Smooth muscle cell of the brain vasculature (primary cell): ENCODE results near the gene CELF4.

Experiments
- DNase-seq: peaks from one replicate; pipeline ENCODE4 v3.0.0-alpha.2; 2012; ENCODE audit warnings: low read depth, low spot score

CELF4 gene

DNA sequence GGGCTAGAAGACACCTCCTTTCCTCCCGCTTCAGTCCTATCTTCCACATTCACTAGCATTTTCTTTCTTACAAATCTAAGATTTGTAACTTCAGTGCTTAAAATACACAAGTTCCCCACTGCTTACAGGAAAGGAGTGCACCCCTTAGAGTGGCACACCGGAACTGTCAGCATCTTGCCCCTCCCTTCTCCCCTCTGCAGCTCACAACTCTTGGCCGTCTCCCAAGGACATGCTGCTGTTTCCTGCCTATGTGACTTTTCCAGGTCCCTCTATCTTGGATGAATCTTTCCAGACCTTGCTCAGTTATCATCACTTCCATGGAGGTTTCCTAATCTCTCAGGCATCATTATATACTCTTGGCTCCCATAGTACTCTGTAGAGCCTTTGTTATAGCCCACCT is 334.8 kb downstream of the CELF4 start:
- peak; percentile 6 for DNase-seq

DNA sequence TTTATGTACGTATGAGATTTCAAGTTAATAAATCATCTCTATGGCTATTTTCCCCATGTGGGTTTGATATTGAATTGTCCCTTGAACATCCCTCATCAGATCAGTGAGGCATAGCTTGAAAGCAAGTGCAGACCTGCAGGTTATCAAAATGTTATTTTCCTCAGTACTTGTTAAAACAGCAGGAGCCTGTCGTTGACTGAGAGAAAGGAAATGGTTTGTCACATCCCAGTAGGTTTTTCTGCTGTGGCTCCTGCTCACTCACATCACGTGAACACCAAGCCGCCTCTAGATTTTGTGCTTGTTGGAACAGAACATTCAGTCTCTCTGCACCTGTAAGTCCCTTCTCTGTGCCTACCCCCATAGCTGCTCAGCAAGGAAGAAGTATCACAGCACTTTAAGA is 340.3 kb downstream of the CELF4 start:
- no peak for DNase-seq

DNA sequence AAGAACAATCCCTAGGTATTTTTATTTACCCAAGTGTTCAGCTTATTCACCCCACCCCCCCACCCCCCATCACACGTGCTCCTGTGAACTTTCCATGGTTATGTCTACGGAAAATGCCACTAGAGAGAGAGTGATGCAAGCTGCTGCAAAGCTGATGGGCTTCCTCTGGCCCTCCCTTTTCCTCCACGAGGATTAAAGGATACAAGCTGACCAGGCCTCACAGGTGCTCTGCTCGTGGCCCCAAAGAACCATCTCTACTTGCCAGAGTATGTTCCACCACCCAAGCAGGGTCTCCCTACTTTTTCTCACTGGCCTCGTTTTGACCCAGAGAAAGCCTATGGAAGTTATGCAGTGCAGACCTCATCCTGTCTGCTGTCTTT is 342.6 kb downstream of the CELF4 start:
- DNase-seq, result no peak

DNA sequence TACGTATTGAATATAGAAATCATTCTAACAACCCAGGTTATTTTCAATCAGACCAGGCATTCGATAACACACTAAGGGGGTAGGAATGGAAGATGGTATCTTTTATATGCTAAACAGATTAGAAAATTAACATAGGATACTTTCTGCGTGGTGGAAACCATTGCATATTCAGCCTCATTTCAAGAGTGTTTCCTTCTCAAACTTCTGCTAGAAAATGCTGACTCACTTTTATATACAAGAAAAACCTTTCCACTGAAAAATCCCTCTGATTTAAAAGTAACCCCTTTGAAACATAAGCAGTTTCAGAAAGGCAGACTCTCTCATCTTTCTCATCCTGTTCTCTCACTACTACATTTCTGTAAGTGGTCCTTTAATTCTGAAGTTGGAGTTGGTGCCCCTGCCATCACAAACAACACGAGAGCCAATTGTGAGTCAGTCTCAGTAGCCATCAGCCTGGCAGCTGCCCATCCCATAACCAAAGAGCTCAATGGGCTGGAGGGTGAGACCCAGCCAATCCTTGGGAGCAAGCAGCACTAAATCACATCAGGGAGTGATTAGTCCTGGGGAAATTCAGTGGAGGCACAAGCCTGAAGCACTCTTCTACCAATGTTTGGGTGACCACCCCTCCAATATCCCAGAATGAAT is 343.1 kb downstream of the CELF4 start:
- no peak for DNase-seq

DNA sequence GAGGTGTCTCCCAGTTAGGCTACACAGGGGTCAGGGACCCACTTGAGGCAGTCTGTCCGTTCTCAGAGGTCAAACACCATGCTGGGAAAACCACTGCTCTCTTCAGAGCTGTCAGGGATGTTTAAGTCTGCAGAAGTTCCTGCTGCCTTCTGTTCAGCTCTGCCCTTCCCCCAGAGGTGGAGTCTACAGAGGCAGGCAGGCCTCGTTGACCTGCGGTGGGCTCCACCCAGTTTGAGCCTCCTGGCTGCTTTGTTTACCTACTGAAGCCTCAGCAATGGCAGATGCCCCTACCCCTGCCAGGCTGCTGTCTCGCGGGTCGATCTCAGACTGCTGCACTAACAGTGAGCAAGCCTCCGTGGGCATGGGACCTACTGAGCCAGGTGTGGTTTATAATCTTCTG is 346.3 kb downstream of the CELF4 start:
- no peak for DNase-seq

DNA sequence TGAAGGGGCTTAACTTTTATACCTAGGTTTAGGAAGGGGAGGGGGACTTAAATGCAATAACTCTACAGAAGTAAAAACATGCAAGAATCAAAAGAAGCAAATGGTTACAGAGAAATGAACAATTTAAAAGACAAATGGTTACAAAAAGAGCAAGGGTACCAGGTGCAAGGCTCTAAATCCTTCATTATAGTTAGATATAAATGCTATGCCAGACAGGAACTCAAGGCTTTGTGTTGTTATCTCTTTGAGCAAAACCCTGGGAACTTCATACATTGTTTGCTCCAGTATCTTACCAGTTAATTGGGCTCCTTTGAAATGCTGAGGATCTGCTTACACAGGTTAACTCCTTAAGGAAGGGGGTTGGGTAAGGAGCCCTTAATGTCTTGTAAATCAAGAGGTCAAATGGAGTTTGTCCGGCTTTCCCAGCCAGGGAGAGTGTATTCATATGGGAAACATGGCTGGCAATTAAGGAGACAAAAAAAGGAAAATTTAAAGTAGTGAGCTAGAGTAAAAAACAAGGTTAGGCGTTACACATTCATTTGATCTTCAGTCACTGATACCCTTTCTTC is 347.5 kb downstream of the CELF4 start:
- DNase-seq, result no peak

DNA sequence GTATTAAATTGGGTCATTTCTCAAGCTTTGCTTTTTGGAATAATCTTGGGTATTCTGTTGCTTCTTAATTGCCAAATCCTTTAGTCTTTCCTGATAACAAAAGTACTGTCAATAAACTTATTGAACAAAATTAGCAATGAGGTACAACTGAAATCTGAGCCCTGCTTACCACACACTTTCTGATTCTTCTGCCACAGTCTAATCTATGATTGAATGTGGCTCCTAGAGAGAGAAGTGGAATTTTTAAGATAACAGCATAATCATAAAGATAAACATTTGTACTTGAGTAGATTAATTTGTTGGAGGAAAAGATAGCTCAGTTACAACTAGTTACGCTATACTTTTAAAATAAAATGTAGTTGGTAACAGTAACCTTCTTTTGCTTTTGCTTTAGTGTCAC is 354.8 kb downstream of the CELF4 start:
- no peak for DNase-seq

DNA sequence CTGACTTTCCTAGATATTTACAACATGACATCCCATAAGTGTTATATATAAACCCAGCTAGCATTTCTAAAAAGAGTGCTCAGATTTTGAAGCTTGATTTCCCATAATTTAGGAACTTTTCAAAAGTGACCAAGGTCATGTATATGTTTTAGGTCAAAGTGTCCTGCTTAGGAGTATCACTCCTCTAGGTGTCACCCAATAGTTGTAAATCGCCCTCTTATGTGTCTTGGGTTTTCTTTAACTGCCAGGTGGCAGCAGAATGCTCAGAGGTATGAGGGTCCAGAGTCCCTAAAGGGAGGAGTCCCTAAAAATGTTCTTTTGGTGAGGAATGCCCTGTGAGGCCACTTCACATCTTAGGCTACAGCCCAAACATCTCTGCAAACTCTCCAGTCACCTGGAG is 358.3 kb downstream of the CELF4 start:
- DNase-seq, result no peak

DNA sequence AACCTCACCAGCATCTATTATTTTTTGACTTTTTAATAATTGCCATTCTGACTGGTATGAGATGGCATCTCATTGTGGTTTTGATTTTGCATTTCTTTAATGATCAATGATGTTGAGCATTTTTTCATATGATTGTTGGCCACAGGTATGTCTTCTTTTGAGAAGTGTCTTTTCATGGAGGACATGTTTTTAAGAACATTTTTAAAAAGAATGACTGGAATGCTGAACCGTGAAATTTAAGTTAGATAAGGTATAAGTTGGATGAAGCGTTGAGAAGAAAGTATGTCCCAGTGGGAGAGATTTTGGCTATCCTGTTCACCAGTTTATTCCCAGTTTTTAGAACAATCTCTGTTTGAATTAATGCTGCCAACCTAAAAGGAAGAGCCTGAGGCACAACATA is 365.9 kb downstream of the CELF4 start:
- no peak for DNase-seq
